GM13977 (cell line): ENCODE data around the gene TUB.

Source experiments
- DNase-seq: peaks from one replicate; pipeline ENCODE4 v3.0.0; 2012; ENCODE audit warnings: low spot score
- in situ Hi-C: fragments of 300-500 bp; cut with MboI; formaldehyde crosslinking; loops from one replicate; pipeline ENCODE4 v1.12.0; 2022; ENCODE audit warnings: low sequenced_read_pairs, low pct_unique_long_range_greater_than_20kb, mixed read lengths, inconsistent platforms; ENCODE audit not compliant: unreplicated experiment
- TF ChIP-seq, protein P1 (sequence below): IDR thresholded peaks from 2 replicates; pipeline ENCODE4 v1.5.1; 2012; ENCODE audit warnings: mild to moderate bottlenecking, control low read depth; ENCODE audit not compliant: insufficient read depth; ENCODE audit errors: extremely low read depth, missing control alignments

TUB gene

DNA sequence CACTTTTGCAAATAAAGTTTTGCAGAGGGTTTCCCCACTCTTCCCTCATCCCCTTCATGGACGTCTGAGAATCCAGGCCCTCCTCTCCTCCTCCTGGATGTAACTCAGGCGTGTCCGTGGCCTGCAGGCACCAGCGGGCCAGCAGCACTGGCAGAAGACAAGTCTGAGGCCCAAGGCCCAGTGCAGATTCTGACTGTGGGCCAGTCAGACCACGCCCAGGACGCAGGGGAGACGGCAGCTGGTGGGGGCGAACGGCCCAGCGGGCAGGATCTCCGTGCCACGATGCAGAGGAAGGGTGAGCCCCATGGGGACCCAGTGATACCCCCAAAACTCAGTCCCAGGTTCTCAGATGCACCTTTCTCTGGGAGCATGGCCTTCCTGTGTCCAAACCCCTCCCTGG, 14.4 kb downstream of the TUB start:
- in situ Hi-C loops = loop anchor here (5.0 kb wide), 1 partner anchor 88 kb away; no protein-coding TSS in a partner anchor
- TF ChIP-seq, protein P1, sequence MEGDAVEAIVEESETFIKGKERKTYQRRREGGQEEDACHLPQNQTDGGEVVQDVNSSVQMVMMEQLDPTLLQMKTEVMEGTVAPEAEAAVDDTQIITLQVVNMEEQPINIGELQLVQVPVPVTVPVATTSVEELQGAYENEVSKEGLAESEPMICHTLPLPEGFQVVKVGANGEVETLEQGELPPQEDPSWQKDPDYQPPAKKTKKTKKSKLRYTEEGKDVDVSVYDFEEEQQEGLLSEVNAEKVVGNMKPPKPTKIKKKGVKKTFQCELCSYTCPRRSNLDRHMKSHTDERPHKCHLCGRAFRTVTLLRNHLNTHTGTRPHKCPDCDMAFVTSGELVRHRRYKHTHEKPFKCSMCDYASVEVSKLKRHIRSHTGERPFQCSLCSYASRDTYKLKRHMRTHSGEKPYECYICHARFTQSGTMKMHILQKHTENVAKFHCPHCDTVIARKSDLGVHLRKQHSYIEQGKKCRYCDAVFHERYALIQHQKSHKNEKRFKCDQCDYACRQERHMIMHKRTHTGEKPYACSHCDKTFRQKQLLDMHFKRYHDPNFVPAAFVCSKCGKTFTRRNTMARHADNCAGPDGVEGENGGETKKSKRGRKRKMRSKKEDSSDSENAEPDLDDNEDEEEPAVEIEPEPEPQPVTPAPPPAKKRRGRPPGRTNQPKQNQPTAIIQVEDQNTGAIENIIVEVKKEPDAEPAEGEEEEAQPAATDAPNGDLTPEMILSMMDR = no peak
- DNase-seq = no peak

DNA sequence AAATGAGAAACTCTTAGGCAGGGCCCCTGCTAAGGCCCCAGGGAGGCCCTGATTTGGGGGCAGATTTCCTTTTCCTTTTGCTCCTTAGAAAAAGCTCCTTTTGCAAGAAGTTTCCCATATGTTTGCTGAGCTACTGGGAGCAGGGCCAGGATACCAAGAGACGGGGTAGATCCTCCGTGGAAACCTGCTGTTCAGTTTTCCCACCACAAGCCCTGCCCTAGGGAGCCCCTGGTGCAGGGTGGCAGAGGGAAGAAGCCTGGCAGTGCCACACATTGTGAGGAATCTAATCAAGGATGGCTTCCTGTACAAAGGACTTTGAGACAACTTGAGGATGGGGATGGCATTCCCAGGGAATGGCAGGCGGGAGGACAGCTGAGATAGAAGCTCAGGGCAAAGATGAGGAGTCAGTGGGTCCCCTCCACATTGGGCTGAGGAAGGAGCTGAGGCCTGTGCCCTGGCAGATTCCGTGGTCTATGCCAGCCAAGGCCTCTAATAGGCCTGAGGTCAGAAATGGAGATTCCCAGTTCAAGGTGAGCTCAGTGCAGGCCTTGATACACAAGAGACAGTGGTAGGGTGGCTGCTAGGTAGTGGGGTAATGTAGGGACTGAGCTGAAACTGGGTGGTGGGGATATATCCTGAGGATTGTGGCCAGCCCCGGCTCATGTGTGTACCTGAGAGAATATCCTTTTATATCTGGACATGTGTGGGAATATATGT, 15.0 kb downstream of the TUB start:
- no peak for DNase-seq
- in situ Hi-C loops = loop anchor here (5.0 kb wide), 1 partner anchor 89 kb away; no protein-coding TSS in a partner anchor
- TF ChIP-seq, protein P1 = no peak

DNA sequence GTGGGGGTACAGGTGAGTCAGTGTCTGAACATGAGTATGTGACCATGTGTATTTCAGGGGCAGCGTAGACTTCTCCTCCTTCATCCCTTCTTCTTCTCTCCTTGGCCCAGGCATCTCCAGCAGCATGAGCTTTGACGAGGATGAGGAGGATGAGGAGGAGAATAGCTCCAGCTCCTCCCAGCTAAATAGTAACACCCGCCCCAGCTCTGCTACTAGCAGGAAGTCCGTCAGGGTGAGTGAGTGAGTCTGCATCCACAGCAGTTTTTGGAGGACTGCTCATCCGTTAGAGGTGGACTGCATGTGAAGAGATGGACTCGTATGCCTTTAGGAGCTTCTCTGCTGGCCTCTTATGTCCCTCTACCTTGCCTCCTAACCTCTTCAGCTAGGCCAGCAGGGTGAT, 15.6 kb downstream of the TUB start:
- in situ Hi-C loops = loop anchor here (5.0 kb wide), 1 partner anchor 89 kb away; no protein-coding TSS in a partner anchor
- TF ChIP-seq, protein P1 = no peak
- DNase-seq = no peak

DNA sequence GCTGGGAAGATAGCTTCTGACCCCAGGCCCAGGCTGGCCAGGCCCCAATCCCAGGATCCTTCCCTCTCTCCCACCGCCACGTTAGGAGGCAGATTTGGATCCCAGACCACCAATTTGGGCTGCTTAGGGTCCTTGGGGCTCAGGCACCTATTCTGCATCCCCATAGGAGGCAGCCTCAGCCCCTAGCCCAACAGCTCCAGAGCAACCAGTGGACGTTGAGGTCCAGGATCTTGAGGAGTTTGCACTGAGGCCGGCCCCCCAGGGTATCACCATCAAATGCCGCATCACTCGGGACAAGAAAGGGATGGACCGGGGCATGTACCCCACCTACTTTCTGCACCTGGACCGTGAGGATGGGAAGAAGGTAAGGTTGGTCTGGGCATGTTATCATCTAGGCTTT, 16.1 kb downstream of the TUB start:
- no peak for DNase-seq
- in situ Hi-C loops = loop anchor here (5.0 kb wide), 1 partner anchor 90 kb away; no protein-coding TSS in a partner anchor
- TF ChIP-seq, protein P1 = no peak

DNA sequence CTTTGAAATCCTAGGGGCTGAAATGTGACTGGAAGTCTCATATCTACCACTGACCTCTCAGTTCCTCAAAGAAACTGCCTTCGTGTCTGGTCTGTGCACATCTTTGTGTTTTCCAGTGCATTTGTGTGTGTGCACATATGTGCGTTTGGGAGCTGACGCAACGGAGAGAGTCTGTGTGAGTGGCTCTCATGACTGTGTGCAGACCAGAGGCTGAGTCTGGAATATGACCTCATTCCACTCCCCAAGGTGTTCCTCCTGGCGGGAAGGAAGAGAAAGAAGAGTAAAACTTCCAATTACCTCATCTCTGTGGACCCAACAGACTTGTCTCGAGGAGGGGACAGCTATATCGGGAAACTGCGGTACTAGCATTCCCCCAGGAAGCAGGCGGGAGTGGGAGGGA, 16.5 kb downstream of the TUB start:
- TF ChIP-seq, protein P1 = no peak
- in situ Hi-C loops = loop anchor here (5.0 kb wide), 1 partner anchor 90 kb away; no protein-coding TSS in a partner anchor

GRCh38 chr11:8097926-8098325, 16.9 kb downstream of the TUB start:
- in situ Hi-C loops = loop anchor here (5.0 kb wide), 1 partner anchor 91 kb away; no protein-coding TSS in a partner anchor
- TF ChIP-seq, protein P1 = no peak
- DNase-seq = no peak

More for the DNA sequence above, 16.5 kb downstream of the TUB start:
- peak; percentile 13 for DNase-seq
